Mesodermal cell (in vitro differentiated cells): Measurements from ENCODE around the gene SLC4A2.

ENCODE experiments used
- H3K27ac ChIP-seq: 2 replicates; pipeline ENCODE4 v1.7.0; 2013; ENCODE audit warnings: mild to moderate bottlenecking, low read depth, low read length, moderate library complexity; ENCODE audit not compliant: severe bottlenecking
- H3K36me3 ChIP-seq: 2 replicates; pipeline ENCODE4 v1.7.1; 2013; ENCODE audit warnings: mild to moderate bottlenecking, low read length, moderate library complexity; ENCODE audit not compliant: control insufficient read depth, insufficient read depth
- H3K4me1 ChIP-seq: one replicate; pipeline ENCODE4 v1.7.1; 2013; ENCODE audit warnings: mild to moderate bottlenecking, low read length; ENCODE audit not compliant: insufficient read depth, control insufficient read depth, poor library complexity, severe bottlenecking
- H3K4me3 ChIP-seq: 2 replicates; pipeline ENCODE4 v1.7.0; 2013; ENCODE audit warnings: low read length, control low read depth, mild to moderate bottlenecking; ENCODE audit not compliant: insufficient read depth, poor library complexity, severe bottlenecking; ENCODE audit errors: extremely low read depth
- H3K9me3 ChIP-seq: 2 replicates; pipeline ENCODE4 v1.7.1; 2013; ENCODE audit warnings: mild to moderate bottlenecking, low read length, moderate library complexity; ENCODE audit not compliant: control insufficient read depth
- WGBS, 2 experiments: methylation state at CpG; one replicate each; pipeline ENCODE4 v1.1.5; 2013; ENCODE audit warnings: missing lambda C conversion rate in 2 of 2; ENCODE audit not compliant: insufficient coverage in 2 of 2; 5-methylcytosine and 5-hydroxymethylcytosine counted together

SLC4A2 gene

DNA sequence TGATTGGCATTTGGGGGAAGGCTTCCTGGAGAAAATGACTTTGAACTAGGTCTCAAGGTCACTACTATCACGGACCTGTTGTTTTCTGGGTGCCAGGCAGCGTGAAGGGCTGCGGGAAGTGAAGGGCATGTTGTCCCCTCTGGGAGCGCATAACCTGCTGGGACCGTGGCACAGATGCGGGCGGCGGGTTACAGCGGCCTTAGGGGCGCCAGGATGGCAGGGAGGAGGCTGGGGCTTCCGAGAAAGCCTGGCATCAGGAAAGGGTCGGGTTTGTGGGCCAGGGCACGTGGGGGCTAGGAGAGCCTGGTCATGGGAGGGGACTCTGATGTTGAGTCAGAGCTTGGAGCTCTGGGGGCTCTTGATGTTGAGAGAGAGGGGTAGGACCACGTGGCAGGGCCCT lies 6.1 kb downstream of the SLC4A2 start:
- Histone ChIP-seq H3K36me3 (peaks cover 71% of the 10 kb centered on the region), H3K27ac (no peak overlapping the region), H3K4me1 (peaks cover 41% of the 10 kb centered on the region), H3K9me3 (no peaks in the 10 kb centered on the region), H3K4me3 (no peak overlapping the region)
- 98 to 99% methylated on average over 14 of the region's 14 CpGs for WGBS, 2 experiments

DNA sequence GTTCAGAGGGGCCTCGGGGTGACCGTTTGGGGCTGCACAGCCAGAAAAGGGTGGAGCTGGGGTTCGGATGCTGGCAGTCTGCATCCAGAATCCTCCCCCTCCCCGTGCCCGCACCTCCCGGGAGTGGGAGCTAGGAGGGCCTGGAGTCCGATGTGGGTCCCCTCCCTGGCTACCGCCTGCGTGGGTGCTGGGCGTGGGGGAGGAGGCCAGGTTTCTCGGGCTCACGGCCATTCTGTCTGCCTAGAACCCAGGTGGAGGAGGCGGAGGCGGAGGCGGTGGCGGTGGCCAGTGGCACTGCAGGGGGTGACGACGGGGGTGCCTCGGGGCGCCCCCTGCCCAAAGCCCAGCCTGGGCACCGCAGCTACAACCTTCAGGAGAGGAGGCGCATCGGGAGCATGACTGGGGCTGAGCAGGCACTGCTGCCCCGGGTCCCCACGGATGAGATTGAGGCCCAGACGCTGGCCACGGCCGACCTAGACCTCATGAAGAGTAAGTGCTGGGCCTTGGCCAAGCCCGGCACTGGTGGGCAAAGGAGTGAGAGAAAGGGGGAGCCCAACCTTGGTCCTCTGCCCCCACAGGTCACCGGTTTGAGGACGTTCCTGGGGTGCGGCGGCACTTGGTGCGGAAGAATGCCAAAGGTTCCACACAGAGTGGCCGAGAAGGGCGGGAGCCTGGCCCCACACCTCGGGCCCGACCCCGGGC lies 7.0 kb downstream of the SLC4A2 start:
- Histone ChIP-seq H3K4me1 (peaks cover 34% of the 10 kb centered on the region), H3K9me3 (no peaks in the 10 kb centered on the region), H3K36me3 (peaks cover 80% of the 10 kb centered on the region), H3K4me3 (no peak overlapping the region), H3K27ac (no peak overlapping the region)
- WGBS, 2 experiments, result 96% methylated on average over 36 to 39 of the region's 39 CpGs

DNA sequence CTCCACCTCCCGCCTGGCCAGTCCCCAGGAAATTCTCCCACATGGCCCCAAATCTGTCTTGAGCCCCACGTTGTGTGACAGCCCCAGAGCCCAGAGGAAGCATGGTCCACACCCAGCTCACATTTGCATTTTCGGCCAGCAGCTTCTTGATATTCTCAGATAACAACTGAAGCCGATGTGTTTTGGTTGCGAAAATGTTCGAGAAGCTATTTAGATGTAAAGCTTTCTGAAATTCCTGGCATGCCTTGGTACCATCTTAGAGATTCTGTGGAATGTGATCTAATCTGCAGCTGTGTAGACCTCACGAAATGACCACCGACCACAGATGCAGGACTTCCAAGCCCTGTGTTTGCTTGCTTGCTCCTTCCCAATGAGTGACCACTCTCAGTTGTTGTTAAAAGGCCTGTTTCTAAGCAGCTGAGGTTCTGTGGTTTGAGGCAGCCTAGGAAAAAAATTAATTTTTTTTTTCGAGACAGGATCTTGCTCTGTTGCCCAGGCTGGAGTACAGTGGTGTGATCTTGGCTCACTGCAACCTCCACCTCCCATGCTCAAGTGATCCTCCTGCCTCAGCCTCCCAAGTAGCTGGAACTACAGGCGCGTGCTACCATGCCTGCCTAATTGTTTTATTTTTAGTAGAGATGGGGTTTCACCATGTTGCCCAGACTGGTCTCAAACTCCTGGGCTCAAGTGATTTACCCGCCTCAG lies 8.8 kb downstream of the SLC4A2 start:
- peak overlapping the region; percentile 81 for H3K27ac ChIP-seq
- H3K9me3 ChIP-seq, result no peaks in the 10 kb centered on the region
- no peak overlapping the region for H3K4me3 ChIP-seq
- 67 to 72% methylated on average over 10 to 11 of the region's 12 CpGs for WGBS, 2 experiments
- H3K36me3 ChIP-seq, result peaks cover 92% of the 10 kb centered on the region
- H3K4me1 ChIP-seq, result peaks cover 23% of the 10 kb centered on the region

DNA sequence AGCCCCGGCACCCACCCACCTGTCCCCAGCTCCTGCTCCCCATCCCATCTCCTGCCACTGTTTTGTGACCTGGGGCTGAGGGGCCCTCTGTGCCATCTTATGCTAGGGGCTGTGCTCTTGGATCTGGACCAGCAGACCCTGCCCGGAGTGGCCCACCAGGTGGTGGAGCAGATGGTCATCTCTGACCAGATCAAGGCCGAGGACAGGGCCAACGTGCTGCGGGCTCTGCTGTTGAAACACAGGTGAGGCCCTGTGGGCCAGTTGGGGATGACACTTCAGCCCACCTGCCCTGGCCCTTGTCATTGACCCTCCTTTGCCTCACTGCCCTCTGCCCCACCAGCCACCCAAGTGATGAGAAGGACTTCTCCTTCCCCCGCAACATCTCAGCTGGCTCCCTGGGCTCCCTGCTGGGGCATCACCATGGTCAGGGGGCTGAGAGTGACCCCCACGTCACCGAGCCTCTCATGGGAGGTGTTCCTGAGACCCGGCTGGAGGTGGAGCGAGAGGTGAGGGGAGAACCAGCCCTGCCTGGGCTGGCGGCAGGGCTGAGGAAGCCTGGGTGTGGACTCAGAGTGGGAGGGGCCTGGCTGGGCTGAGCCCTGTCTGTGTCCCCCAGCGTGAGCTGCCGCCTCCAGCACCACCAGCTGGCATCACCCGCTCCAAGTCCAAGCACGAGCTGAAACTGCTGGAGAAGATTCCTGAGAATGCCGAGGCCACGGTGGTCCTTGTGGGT lies 10.6 kb downstream of the SLC4A2 start:
- no peak overlapping the region for H3K4me3 ChIP-seq
- no peak overlapping the region for H3K27ac ChIP-seq
- H3K9me3 ChIP-seq, result no peaks in the 10 kb centered on the region
- peaks cover 15% of the 10 kb centered on the region for H3K4me1 ChIP-seq
- WGBS, 2 experiments, result 90 to 98% methylated on average over 7 to 13 of the region's 17 CpGs
- H3K36me3 ChIP-seq, result peaks cover 92% of the 10 kb centered on the region

DNA sequence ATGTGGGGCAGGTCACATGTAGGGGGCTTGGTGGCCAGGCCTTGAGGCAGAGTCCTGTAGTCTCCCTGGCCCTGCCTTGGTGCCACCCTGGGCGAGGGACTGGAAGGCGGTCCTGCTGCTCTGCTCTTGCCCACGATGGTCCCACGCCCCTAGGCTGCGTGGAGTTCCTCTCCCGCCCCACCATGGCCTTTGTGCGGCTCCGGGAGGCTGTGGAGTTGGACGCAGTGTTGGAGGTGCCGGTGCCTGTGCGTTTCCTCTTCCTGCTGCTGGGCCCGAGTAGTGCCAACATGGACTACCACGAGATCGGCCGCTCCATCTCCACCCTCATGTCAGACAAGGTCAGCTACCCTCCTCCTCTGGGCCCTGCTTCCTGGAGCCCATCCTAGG lies 11.2 kb downstream of the SLC4A2 start:
- Histone ChIP-seq H3K4me3 (no peak overlapping the region), H3K27ac (no peak overlapping the region), H3K4me1 (peaks cover 15% of the 10 kb centered on the region), H3K9me3 (no peaks in the 10 kb centered on the region), H3K36me3 (peaks cover 92% of the 10 kb centered on the region)
- WGBS, 2 experiments, result 93 to 99% methylated on average over 9 to 15 of the region's 15 CpGs

DNA sequence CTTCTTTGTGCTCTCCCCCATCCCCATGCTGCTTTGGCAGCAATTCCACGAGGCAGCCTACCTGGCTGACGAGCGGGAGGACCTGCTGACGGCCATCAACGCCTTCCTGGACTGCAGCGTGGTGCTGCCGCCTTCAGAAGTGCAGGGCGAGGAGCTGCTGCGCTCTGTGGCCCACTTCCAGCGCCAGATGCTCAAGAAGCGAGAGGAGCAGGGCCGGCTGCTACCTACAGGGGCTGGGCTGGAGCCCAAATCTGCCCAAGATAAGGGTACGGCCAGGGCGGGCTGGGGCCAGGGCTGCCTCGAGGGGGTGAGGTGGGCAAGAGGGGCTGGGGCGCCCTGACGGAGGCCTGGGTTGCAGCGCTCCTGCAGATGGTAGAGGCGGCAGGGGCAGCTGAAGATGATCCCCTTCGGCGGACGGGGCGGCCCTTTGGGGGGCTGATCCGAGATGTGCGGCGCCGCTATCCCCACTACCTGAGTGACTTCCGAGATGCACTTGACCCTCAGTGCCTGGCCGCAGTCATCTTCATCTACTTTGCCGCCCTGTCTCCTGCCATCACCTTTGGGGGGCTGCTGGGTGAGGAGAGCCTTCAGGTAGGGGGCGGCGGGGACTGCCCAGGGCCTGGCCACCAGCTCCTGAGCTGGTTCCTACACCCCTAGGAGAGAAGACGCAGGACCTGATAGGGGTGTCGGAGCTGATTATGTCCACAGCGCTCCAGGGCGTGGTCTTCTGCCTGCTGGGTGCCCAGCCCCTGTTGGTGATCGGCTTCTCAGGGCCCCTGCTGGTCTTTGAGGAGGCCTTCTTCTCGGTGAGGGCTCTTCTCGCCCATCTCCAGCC lies 11.9 kb downstream of the SLC4A2 start:
- Histone ChIP-seq H3K36me3 (peaks cover 92% of the 10 kb centered on the region), H3K4me1 (peaks cover 15% of the 10 kb centered on the region), H3K4me3 (no peak overlapping the region), H3K27ac (no peak overlapping the region), H3K9me3 (no peaks in the 10 kb centered on the region)
- 92 to 96% methylated on average over 33 to 36 of the region's 39 CpGs for WGBS, 2 experiments

DNA sequence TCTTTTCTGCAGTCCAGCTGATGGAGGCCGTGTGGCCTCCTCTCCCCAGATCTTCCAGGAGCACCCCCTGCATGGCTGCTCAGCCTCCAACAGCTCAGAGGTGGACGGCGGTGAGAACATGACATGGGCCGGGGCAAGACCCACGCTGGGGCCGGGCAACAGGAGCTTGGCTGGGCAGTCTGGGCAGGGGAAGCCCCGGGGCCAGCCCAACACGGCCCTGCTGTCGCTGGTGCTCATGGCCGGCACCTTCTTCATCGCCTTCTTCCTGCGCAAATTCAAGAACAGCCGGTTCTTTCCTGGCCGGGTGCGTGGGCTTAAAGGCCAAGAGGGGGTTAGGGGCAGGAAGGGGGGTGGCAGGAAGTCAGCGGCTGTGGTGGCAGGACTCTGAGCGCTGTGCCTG lies 14.6 kb downstream of the SLC4A2 start:
- WGBS, 2 experiments, result 92 to 99% methylated on average over 8 to 13 of the region's 17 CpGs

DNA sequence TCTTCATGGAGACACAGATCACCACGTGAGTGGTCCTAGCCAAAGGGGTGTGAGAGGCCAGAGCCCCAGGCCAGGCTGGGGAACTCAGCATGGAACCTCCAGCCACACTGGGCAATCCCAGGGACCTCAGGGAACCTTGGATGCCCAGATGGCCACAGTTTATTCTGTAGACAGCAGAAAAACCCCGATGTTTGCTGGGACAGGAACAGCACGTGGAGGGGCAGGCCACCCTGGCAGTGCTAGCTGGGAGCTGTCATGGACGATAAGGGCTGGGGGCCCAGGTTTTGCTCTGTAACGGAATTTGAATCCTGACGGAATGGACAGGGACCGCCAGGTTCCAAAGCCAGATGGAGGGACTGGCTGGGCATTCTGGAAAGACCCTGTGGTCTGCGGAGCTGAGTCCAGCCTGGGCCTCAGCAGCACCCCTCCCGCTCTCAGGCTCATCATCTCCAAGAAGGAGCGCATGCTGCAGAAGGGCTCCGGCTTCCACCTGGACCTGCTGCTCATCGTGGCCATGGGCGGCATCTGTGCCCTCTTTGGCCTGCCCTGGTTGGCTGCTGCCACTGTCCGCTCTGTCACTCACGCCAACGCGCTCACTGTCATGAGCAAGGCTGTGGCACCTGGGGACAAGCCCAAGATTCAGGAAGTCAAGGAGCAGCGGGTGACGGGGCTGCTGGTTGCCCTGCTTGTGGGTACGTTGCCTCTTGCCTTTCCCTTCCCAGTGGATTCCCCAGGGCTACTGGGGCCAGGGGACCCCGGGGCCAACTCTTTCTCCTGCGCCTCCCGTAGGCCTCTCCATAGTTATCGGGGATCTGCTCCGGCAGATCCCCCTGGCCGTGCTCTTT lies 15.7 kb downstream of the SLC4A2 start:
- Histone ChIP-seq H3K4me1 (peaks cover 24% of the 10 kb centered on the region), H3K27ac (no peak overlapping the region), H3K9me3 (no peaks in the 10 kb centered on the region), H3K36me3 (peaks cover 84% of the 10 kb centered on the region), H3K4me3 (no peak overlapping the region)
- WGBS, 2 experiments, result 94 to 97% methylated on average over 25 of the region's 26 CpGs

More for the DNA sequence above, 14.6 kb downstream of the SLC4A2 start:
- no peak overlapping the region for H3K4me3 ChIP-seq
- no peak overlapping the region for H3K27ac ChIP-seq
- no peaks in the 10 kb centered on the region for H3K9me3 ChIP-seq
- H3K36me3 ChIP-seq, result peaks cover 88% of the 10 kb centered on the region
- H3K4me1 ChIP-seq, result peaks cover 16% of the 10 kb centered on the region

DNA sequence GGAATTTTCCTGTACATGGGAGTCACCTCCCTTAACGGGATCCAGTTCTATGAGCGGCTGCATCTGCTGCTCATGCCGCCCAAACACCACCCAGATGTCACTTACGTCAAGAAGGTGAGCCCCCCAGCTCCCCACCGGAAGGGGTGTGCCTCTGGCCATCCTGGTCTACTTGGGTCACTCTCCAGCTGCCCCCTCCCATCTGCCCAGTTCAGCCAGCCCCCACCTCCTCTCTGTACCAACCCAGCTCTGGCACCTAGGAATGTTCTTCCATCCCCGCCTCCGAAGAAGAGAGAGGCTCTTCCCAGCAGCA lies 16.2 kb downstream of the SLC4A2 start:
- no peak overlapping the region for H3K4me3 ChIP-seq
- no peak overlapping the region for H3K27ac ChIP-seq
- peaks cover 24% of the 10 kb centered on the region for H3K4me1 ChIP-seq
- no peaks in the 10 kb centered on the region for H3K9me3 ChIP-seq
- 94 to 96% methylated on average over 7 of the region's 7 CpGs for WGBS, 2 experiments
- H3K36me3 ChIP-seq, result peaks cover 78% of the 10 kb centered on the region

DNA sequence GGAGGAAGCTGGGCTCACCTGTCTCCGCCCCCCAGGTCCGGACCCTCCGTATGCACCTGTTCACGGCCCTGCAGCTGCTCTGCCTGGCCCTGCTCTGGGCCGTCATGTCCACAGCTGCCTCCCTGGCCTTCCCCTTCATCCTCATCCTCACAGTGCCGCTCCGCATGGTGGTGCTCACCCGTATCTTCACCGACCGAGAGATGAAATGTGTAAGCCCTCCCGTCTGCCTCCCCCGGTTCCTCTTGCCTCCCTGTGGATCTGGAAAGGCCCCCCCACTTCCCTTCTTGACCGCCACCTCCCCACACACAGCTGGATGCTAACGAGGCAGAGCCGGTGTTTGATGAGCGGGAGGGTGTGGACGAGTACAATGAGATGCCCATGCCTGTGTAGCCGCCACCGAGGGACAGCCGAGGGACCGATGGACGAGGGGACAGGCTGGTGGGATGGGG lies 16.6 kb downstream of the SLC4A2 start:
- H3K4me1 ChIP-seq, result peaks cover 24% of the 10 kb centered on the region
- WGBS, 2 experiments, result 84 to 89% methylated on average over 13 to 17 of the region's 22 CpGs
- H3K9me3 ChIP-seq, result no peaks in the 10 kb centered on the region
- H3K4me3 ChIP-seq, result no peak overlapping the region
- no peak overlapping the region for H3K27ac ChIP-seq
- H3K36me3 ChIP-seq, result peaks cover 74% of the 10 kb centered on the region
